ENCODE measurements around the gene MINDY3.
"Not testable (repeated sequence)": the region's sequence is repeated elsewhere in the genome, so short reads cannot be mapped to it uniquely, and the experiment has no call there.

MINDY3 gene

GRCh38 chr10:15859906-15860691 lies at the start of gene MINDY3:
MINDY3 (minus strand) TSS chr10:15860507; CDS start chr10:15860299, 208 bp downstream.
- DNase-seq = peak; percentile 77

GRCh38 chr10:15901889-15902288 lies 41.6 kb upstream of the MINDY3 start:
- DNase-seq = no peak

DNA sequence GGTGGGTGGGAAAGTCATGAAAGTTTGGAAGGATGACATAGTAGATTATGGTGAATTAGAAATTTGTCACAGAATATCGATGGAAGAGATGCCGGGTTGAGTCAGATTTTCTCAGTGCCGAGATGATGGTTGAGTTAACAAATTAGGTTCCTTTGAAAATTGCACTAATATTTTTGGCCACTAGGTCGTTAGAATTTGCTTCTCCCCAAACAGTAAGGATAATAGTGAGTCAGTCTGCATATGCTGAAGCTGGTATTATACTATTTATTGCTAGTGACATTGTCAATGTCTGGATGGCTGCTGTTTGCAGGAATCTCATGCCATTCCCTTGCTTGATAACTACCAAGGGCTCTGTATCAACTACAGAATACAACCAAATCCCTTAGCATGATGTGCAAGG lies 37.7 kb upstream of the MINDY3 start:
- no peak for DNase-seq

- no peak for DNase-seq
Measured at GRCh38 chr10:15897287-15897686, 37.0 kb upstream of the MINDY3 start.

GRCh38 chr10:15896654-15897053 lies 36.3 kb upstream of the MINDY3 start:
- DNase-seq = no peak

GRCh38 chr10:15884447-15884846 lies 24.1 kb upstream of the MINDY3 start:
- no peak for DNase-seq

- no peak for DNase-seq
Measured at GRCh38 chr10:15881542-15881941, 21.2 kb upstream of the MINDY3 start.

GRCh38 chr10:15879663-15880062 lies 19.4 kb upstream of the MINDY3 start:
- no peak for DNase-seq

DNA sequence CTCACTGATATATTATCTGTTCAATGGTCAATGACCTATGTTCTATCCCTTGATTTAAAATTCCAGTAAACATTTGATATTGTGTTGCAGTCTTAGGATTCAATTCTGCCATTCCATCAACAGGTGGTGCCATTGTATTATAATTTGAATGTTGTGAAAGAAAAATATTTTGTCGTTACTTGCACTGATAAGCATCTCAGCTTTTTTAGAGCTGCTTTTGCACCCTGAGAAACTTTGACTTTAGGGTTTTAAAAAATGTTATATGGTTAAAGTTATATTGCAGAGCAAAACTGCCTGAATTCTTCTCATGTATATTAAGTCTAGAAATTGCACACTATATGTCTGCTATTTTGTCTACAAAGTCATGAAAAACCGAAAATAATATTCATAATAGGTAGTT lies 18.8 kb upstream of the MINDY3 start:
- no peak for DNase-seq

DNA sequence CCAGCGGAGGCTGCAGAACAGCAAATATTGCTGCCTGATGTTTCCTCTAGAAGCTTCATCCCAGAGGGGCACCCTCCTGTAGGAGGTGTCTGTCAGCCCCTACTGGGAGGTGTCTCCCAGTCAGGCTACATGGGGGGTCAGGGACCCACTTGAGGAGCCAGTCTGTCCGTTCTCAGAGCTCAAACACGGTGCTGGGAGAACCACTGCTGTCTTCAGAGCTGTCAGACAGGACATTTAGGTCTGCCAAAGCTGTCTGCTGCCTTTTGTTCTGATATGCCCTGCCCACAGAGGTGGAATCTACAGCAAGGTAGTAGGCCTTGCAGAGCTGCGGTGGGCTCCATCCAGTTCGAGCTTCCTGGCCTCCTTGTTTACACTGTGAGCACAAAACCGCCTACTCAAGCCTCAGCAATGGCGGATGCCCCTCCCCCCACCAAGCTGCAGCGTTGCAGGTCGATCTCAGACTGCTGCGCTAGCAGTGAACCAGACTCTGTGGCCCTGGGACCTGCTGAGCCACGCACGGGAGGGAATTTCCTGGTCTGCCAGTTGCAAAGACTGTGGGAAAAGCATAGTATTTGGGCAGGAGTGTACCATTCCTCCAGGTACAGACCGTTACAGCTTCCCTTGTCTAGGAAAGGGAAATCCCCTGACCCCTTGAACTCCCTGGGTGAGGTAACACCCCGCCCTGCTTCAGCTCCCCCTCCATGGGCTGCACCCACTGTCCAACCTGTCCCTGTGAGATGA lies 17.7 kb upstream of the MINDY3 start:
- DNase-seq = no peak

DNA sequence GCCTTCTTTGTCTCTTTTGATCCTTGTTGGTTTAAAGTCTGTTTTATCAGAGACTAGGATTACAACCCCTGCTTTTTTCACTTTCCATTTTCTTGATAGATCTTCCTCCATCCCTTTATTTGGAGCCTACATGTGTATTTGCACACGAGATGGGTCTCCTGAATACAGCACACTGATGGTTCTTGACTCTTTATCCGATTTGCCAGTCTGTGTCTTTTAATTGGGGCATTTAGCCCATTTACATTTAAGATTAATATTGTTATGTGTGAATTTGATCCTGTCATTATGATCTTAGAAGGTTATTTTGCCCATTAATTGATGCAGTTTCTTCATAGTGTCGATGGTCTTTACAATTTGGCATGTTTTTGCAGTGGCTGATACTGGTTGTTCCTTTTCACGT lies 16.0 kb upstream of the MINDY3 start:
- DNase-seq = not testable (repeated sequence)

GRCh38 chr10:15872645-15873044 lies 12.3 kb upstream of the MINDY3 start:
- not testable (repeated sequence) for DNase-seq

- DNase-seq = no peak
Measured at GRCh38 chr10:15871823-15872222, 11.5 kb upstream of the MINDY3 start.

GRCh38 chr10:15869935-15870334 lies 9.6 kb upstream of the MINDY3 start:
- no peak for DNase-seq

GRCh38 chr10:15868006-15868405 lies 7.7 kb upstream of the MINDY3 start:
- DNase-seq = no peak

DNA sequence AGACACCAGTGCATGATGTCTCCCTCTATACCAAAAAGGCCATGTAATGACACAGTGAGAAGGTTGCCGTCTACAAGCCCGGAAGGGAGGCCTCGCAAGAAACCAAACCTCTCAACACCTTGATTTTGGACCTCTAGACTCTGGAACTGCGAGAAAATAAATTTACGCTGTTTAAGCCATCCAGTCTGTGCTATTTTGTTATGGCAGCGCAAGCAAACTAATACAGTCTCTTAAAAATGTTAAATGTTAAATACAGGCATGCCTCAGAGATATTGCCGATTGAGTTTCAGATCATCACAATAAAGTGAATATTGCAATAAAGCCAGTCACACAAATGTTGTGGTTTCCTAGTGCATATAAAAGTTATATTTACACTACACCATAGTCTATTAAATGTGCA lies 5.0 kb upstream of the MINDY3 start:
- no peak for DNase-seq

DNA sequence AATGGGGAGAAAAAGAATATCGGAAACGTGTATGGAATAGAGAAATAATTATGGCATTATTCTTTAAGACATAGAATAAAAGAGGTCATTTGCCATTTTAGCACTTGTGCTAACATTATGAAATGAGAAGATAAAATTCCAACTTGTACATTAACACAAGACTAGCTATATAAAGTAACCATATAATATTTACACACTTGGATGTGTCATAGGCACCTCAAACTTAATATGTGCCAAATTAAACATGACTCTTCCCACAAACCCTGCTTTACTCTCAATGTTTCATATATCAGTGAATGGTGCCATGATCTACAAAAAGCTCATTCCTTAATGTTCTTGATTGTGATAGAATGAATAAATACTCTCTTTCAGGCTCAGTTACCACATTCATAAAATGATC lies 4.1 kb upstream of the MINDY3 start:
- no peak for DNase-seq

DNA sequence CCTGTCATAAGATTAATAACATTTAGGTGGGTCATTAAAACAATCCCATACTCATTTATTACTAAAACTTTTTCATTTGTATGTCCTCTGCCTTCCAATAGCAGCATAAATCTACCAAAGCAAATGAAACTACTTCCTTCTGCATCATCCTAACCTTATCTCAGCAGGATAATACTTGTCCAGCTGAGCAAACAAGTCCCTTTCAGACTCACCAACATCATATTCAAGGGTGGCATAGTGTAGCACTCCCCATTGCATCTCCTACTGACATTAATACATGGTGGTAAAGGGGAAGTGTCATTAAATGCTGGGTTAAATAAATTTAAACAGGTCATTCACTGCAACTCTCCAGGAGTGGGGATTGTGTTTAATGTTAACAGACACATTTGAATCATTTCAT lies 3.4 kb upstream of the MINDY3 start:
- DNase-seq = no peak

DNA sequence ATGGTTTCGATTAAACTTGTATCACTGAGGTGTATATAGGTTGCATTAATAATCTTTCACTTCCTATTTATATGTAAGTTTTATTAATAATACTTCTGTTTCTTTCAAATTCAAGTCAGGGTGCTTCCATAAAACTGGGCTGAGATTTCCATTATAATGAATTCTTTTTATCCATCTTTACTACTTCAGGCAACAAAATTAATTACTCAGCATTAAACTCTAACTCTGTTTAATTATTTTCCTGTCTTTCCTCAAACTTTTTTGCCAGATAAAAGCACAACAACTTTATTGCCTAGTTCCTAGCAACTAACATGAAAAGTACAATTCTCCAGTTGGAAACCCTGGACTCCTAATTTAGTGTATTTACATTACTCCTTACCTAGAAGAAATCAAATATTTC lies 3.0 kb upstream of the MINDY3 start:
- DNase-seq = no peak

GRCh38 chr10:15860692-15861201 lies 440 bp upstream of the MINDY3 start:
- DNase-seq = no peak

DNA sequence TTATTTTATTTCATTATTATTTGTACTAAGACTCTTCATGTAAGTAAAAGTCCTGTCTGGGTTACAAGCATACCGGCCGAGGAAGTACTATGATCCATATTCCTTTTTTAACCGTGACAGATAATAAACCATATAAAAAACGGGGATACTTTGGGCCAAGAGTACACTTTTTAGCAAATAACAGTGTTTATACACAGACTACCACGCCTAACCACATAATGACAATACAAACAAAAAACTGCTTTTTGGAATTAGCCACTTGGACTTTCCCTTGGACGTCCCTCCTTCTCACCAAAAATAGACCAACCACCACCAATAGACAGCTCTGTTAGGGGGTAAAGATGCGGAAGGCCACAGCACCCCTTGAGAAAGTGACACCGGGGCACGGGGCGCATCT lies 800 bp downstream of the MINDY3 start:
- no peak for DNase-seq

DNA sequence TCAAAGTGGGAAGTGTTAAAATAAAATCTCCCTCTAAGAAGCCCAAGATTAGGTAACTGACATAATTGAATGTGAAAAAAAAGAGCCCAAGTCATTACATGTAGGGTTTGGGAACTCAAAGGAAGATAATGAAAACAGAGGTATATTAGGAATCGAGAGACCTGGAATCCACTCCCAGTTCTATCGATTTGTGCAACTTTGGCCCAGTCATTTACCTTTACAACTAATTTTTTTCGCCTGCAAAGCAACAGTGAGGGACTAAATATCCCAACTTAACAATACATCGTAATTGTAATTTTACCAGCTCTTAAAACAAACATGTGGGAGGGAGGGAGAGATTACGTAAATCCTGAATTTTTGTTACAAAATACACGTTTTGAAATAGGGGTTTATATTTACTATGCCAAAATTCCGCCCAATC lies 1.4 kb downstream of the MINDY3 start:
- no peak for DNase-seq

DNA sequence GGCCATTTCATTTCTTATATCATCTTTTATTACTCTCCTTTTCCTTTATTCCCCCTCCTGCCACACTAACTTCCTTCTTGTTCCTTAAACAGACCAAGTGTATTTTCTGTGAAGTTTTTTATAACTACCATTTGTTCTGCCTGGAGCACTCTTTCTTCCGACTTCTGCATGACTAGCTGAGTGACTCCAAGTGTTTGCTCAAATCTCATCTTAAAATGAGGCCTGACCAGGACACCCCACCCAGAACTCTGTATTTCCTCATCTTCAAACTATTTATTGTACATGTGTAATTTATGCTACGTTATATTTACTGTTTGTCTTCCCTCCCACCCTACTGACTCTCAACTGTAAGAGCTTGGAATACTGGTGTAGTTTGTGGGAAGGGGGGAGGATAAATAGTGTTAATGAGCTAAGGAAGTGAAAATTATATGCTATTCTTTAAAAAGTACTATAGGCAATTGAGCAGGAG lies 3.2 kb downstream of the MINDY3 start:
- DNase-seq = no peak
